HG02885 (cell line): Measurements from ENCODE around the gene RBM18.

Experiments
- ATAC-seq: cut with Tn5 transposase; IDR thresholded peaks from one replicate; pipeline ENCODE4 v1.9.1; 2021; ENCODE audit warnings: mild to moderate bottlenecking; ENCODE audit not compliant: unreplicated experiment, poor library complexity

RBM18 gene

GRCh38 chr9:122261469-122261881 is 3.2 kb downstream of the RBM18 start:
- ATAC-seq = no peak

DNA sequence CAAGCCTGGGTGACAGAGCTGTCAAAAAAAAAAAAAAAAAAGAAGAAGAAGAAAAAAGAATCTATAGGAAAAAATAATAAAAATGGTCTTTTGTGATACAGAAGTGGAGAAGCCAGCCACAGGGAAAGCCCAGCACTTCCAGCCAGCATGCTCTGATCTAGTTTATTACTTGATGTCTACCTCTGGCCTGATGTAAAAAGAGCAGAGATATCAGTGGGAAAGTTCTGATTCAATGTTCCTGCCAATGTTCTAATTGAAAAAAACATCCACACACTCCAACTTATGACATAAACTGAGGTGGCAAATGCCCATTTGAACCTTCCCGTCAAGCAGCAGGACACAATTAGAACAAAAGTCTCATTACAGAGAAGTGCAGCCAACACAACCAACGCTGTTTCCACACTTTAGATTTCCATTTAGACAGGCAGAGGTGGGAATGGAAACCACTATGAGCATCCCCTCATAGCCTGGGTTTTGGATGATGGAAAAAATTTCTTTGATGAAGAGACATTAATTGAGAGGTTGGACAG is 5.7 kb downstream of the RBM18 start:
- ATAC-seq = no peak

DNA sequence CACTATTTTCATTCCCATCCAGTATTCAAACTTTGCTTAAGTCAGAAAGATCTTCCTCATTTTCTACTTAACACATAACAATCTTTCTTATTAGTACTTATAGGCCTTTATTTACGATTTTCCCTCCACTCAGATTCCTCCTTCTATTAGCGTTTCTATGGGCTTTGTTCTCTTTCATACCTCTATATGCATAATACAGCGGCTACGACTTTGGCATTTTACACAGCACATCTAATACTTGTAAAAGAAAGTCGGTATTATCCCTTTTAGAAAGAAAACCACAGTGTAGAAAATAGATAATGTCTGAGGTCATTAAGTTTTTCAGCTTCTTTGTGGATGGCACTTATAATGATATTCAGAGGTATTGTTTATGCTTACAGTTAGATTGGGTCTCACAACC is 8.4 kb downstream of the RBM18 start:
- no peak for ATAC-seq

DNA sequence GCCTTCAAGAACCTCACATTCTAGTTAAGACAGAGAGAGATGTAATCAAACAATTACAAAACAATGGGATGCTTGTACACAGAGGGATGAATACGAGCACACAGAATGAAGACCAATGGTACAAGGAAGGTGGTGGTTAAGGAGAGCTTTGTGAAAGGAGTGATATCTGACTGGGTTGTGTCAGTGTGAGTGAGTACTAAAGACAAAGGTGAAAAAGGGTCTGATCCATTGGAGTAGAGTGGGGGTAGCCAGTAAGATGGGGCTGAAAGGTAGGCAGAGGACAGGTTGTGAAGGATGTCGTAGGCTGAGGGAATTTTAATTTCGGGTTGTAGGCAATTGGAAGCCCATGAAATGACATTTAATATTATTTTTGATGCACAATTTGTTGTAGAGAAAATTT is 9.9 kb downstream of the RBM18 start:
- ATAC-seq = no peak

DNA sequence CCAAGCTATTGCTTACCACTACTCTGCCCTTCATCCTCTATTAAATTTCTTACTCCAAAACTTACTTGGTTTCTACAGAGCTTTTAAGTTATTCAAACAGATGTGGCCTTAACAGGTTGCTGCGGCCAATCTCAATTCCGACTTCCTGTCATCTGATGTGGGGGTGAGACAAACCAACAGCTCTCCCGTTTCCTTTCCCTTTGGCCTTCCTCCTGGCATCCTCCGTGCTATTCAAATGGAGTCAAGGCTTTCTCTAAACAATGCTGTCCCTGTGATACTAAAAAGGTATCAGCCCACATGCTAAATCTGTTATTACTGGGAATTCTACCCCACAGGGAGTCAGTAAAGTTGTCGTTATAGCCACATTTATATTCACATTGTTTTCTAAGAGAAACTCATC is 11.8 kb downstream of the RBM18 start:
- ATAC-seq = no peak

GRCh38 chr9:122251351-122251750 is 13.3 kb downstream of the RBM18 start:
- ATAC-seq = no peak

DNA sequence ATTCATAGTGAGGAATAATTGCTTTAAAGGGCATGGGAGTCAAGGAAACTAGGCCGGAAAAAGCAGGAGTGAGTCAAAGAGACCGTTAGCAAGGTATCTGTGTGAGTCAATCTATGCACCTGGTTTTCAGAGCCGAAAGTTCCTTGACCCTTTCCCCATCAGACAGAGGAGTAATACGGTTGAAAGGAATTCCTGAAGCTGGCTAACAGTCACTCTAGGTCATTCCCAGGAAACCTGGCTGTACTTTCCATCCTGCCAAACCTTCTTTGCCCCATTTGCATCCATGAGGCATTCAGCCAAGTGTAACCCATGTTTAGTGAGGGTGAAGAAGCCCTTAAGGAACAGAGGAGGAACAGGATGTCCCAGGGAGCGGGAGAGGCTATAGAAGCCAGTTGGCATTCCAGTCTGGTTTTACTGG is 16.2 kb downstream of the RBM18 start:
- ATAC-seq = no peak

- no peak for ATAC-seq
Measured at GRCh38 chr9:122246666-122247065, 18.0 kb downstream of the RBM18 start.

GRCh38 chr9:122244349-122244748 is 20.3 kb downstream of the RBM18 start:
- ATAC-seq = no peak

- no peak for ATAC-seq
Measured at GRCh38 chr9:122239722-122240121, 24.9 kb downstream of the RBM18 start.

GRCh38 chr9:122236681-122237080 is 28.0 kb downstream of the RBM18 start:
- no peak for ATAC-seq

DNA sequence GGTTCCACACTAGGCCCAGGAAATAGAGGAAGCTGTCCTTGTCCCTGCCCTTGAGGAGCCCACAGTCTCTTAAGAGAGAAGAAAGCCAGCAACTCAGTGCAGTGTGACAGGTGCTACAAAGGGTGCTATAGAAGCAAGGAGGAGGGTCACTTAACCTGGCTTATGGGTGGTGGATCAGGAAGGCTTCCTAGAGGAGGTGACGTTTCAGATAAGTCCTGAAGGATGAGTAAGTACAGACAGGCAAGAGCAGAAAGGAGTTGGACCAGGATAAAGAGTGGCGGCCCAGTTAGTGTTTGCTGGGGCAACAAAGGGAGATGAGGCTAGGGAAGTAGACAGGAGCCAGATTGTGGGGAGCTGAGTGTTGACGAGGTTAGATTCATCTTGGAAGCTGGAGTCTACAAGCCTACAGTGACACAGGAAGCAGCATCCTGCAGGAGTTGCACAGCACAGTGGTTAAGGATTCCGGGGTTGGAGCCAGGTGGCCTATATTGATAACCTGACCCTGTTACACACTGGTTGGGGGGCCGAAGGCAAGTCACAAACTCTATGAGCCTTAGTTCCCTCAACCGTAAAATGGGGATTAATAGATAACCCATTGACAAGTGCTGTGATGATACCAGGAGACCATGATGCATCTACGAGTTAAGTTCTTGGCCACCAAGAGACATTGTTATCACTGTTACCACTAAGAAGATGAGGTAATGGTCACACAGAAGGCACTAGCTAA is 30.5 kb downstream of the RBM18 start:
- ATAC-seq = no peak

- no peak for ATAC-seq
Measured at GRCh38 chr9:122232796-122233306, 31.8 kb downstream of the RBM18 start.

GRCh38 chr9:122229485-122229837 is 35.2 kb downstream of the RBM18 start:
- no peak for ATAC-seq

DNA sequence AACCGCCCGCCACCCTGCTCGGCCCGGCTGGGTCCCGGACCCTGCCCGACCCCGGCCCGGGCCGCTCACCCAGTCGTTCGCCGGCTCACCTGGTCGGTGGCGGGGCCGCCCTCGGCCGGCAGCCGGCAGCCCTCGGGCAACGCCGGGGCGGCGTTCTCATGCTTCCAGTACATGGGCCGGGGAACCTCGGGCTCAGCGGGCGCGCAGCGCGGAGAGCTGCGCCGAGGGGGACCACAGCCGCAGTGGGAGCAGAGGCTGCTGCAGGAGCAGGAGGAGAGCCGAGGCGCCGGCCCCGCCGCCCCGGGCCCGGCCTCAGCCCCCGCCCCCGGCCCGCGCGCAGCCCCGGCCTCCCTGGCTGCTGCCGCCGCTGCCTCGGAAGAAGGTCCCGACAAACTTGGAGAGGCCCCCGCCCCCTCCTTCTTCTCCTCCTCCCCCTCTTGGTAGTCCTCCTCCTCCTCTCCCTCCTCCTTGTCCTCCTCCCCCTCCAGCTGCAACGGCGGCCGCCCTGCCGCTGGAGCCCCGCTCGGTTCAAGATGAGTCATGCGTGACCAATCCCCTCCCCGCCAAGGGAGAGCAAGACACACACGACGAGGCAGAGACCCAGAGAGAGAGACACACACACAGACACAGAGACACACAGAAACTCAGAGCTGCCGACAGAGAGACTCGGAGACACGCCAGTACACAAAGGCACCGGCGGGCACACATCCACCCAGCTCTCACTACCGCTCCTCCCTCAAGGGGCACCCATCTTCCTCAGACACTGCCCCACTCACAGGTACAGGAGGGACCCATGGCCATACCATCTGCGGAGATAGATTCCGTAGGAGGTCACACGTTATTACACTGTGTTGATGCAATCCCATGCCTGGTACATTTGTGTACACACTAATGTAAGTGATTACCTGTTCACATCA is 35.8 kb downstream of the RBM18 start, which contains the start of gene LHX6:
LHX6 (minus strand) TSS at position 390 of the 917 bp plus-strand sequence; CDS start at position 173, 217 bp downstream.
- no peak for ATAC-seq

DNA sequence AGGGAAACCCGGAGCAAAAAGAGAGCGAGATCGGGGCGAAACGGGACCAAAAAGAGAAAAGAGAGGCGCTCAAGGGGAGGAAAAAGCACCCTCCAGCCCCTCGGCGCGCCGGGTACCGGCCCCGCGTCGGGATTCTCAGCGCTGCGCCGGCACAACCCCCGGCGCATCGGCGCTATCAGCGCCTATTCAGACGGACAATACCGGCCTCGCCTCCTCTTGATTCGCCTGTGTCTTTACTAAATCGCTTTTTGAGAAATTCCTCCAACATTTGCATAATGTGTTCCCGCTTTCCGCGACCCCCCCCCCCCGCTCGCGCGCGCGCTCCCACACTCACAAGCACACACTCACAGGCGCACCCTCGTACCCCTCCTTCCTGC is 36.5 kb downstream of the RBM18 start:
- no peak for ATAC-seq

GRCh38 chr9:122227575-122227900 is 37.1 kb downstream of the RBM18 start:
- no peak for ATAC-seq

DNA sequence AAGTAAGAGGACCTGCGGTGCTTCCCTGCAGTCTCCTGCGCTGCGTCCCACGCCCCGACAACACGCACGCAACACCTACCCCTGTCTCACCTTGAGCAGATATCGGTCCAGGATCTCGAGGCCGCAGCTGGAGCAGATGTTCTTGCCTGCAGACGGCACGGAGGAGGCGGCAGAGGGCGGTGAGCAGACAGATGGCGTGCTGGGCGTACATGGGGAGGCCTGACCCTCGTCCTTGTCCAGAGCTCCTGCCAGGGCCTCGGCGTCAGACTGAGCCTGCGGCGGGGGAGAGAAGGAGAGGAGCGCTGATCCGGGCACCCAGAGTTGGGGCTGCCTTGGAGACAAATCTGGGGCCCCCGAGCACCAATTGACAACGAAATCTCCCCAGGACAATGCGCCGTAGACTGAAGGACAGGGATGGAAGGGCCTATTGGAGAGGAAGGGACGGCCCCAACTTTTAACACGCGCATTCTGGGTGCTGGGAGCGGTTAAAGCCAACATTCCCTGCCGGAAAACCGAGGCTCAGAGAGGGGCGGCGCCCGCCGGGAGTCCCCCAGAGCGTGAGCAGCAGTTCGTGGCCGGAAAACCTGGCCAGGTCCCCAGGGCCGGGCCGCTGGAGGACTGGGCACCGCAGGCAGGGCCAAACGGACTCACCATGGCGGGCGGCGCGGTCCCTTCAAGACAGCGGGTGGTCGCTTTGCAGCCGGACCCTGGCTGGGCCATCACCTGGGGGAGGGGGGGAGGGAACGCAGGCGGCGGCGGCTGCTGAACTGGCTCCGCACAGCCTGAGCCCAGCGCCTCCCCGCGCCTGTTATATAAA is 37.7 kb downstream of the RBM18 start:
- no peak for ATAC-seq

GRCh38 chr9:122226142-122226757 is 38.4 kb downstream of the RBM18 start:
- ATAC-seq = no peak
